HUES48 (cell line): ENCODE measurements around the gene CXCR2.

ENCODE experiments used
- H3K27ac ChIP-seq: one replicate; pipeline ENCODE4 v1.7.0; 2013; ENCODE audit warnings: low read depth, low read length, inconsistent platforms
- H3K27me3 ChIP-seq: 2 replicates; pipeline ENCODE4 v1.6.1; 2013; ENCODE audit warnings: mild to moderate bottlenecking, low read length; ENCODE audit not compliant: control insufficient read depth, insufficient read depth
- H3K36me3 ChIP-seq: 2 replicates; pipeline ENCODE4 v1.6.1; 2013; ENCODE audit warnings: low read length; ENCODE audit not compliant: control insufficient read depth, insufficient read depth
- H3K4me1 ChIP-seq: 2 replicates; pipeline ENCODE4 v1.6.1; 2013; ENCODE audit warnings: mild to moderate bottlenecking, low read length; ENCODE audit not compliant: control insufficient read depth, insufficient read depth
- H3K4me3 ChIP-seq: 2 replicates; pipeline ENCODE4 v1.5.1; 2013; ENCODE audit warnings: mild to moderate bottlenecking, low read depth, low read length
- H3K9ac ChIP-seq: 2 replicates; pipeline ENCODE4 v1.6.1; 2013; ENCODE audit warnings: mild to moderate bottlenecking, low read depth, low read length, moderate library complexity
- H3K9me3 ChIP-seq: 2 replicates; pipeline ENCODE4 v1.6.1; 2013; ENCODE audit warnings: low read length; ENCODE audit not compliant: control insufficient read depth, insufficient read depth

Gene CXCR2

GRCh38 chr2:218184331-218184730, 58.5 kb downstream of the CXCR2 start:
- Histone ChIP-seq H3K9ac (no peak overlapping the region), H3K9me3 (no peaks in the 10 kb centered on the region), H3K27ac (no peak overlapping the region), H3K4me1 (no peaks in the 10 kb centered on the region), H3K27me3 (no peaks in the 10 kb centered on the region), H3K36me3 (no peaks in the 10 kb centered on the region), H3K4me3 (no peak overlapping the region)

- Histone ChIP-seq H3K9ac (no peak overlapping the region), H3K36me3 (no peaks in the 10 kb centered on the region), H3K27me3 (no peaks in the 10 kb centered on the region), H3K4me1 (no peaks in the 10 kb centered on the region), H3K9me3 (no peaks in the 10 kb centered on the region), H3K27ac (no peak overlapping the region), H3K4me3 (no peak overlapping the region)
Measured at GRCh38 chr2:218186355-218186766, 60.5 kb downstream of the CXCR2 start.
